IMR-90 (cell line): ENCODE measurements around the gene AADACL3. TPM values are rescaled to one million over a fixed set of nuclear protein-coding genes. Genes with fewer than 3 reads are reported as not detected.

Experiments used
- ATAC-seq: fragments of 200-7000 bp; cut with Tn5 transposase; 2 replicates; pipeline ENCODE4 v1.9.1; 2020; ENCODE audit warnings: low read depth, mild to moderate bottlenecking, moderate library complexity
- BruUV-seq: library from RNA; stranded (reverse); fragments of 400-500 nt; replicated peaks from 2 replicates; lab custom pipeline; 2021; lab: Mats Ljungman, UMichigan
- CTCF ChIA-PET: fragments of 300-600 bp; formaldehyde crosslinking; extraction: SDS; loops from one replicate; lab custom pipeline; 2021; ENCODE audit warnings: antibody characterized with exemption; lab: Yijun Ruan, JAX
- POLR2A ChIA-PET: fragments of 300-600 bp; sonication (Branson Sonifier 250); formaldehyde crosslinking; loops from one replicate; lab custom pipeline; 2022; ENCODE audit warnings: antibody characterized with exemption; ENCODE audit not compliant: unreplicated experiment; lab: Charles Lee
- DNase-seq: peaks from one replicate; pipeline ENCODE4 v3.0.0; 2013
- H2AFZ ChIP-seq: replicated peaks from 2 replicates; pipeline ENCODE3; 2013; ENCODE audit warnings: low read length, mild to moderate bottlenecking; ENCODE audit not compliant: poor library complexity
- H2AK5ac ChIP-seq: 2 replicates; pipeline ENCODE4 v1.6.1; 2013; ENCODE audit warnings: low read depth, low read length, inconsistent platforms
- H2AK9ac ChIP-seq: replicated peaks from 2 replicates; pipeline ENCODE3; 2013; ENCODE audit warnings: mild to moderate bottlenecking, low read depth, low read length, moderate library complexity; ENCODE audit not compliant: poor library complexity
- H2BK120ac ChIP-seq: 2 replicates; pipeline ENCODE4 v1.6.1; 2013; ENCODE audit warnings: low read depth, low read length, inconsistent platforms
- H2BK15ac ChIP-seq: 3 replicates; pipeline ENCODE4 v1.6.1; 2013; ENCODE audit warnings: low read depth, low read length, inconsistent platforms
- H2BK20ac ChIP-seq: 2 replicates; pipeline ENCODE4 v1.6.1; 2013; ENCODE audit warnings: low read depth, mild to moderate bottlenecking, inconsistent platforms, low read length, moderate library complexity
- H2BK5ac ChIP-seq: 2 replicates; pipeline ENCODE4 v1.6.1; 2013; ENCODE audit warnings: mild to moderate bottlenecking, low read depth, low read length, inconsistent platforms; ENCODE audit not compliant: poor library complexity, severe bottlenecking
- H3K14ac ChIP-seq: replicated peaks from 2 replicates; pipeline ENCODE4 v1.6.1; 2013; ENCODE audit warnings: low read depth, low read length, inconsistent platforms
- H3K18ac ChIP-seq: 2 replicates; pipeline ENCODE4 v1.6.1; 2013; ENCODE audit warnings: low read depth, low read length, control low read depth
- H3K23ac ChIP-seq: 2 replicates; pipeline ENCODE4 v1.6.1; 2013; ENCODE audit warnings: low read depth, low read length, inconsistent platforms
- H3K27ac ChIP-seq: 2 replicates; pipeline ENCODE4 v1.5.1; 2013; ENCODE audit warnings: mild to moderate bottlenecking, control low read depth, low read length; ENCODE audit not compliant: insufficient read depth
- H3K27me3 ChIP-seq: 2 replicates; pipeline ENCODE4 v1.6.1; 2013; ENCODE audit warnings: low read length; ENCODE audit not compliant: control insufficient read depth, insufficient read depth
- H3K36me3 ChIP-seq: 2 replicates; pipeline ENCODE4 v1.6.1; 2013; ENCODE audit warnings: low read length, mixed read lengths; ENCODE audit not compliant: control insufficient read depth, insufficient read depth
- H3K4ac ChIP-seq: 2 replicates; pipeline ENCODE4 v1.6.1; 2013; ENCODE audit warnings: low read depth, low read length, inconsistent platforms
- H3K4me1 ChIP-seq: 2 replicates; pipeline ENCODE4 v1.6.1; 2013; ENCODE audit warnings: low read length, mixed read lengths; ENCODE audit not compliant: control insufficient read depth, insufficient read depth
- H3K4me2 ChIP-seq: 2 replicates; pipeline ENCODE4 v1.6.1; 2013; ENCODE audit warnings: low read depth, mild to moderate bottlenecking, control low read depth, low read length, moderate library complexity
- H3K4me3 ChIP-seq: 2 replicates; pipeline ENCODE4 v1.5.1; 2013; ENCODE audit warnings: low read depth, mild to moderate bottlenecking, control low read depth, low read length, moderate library complexity; ENCODE audit not compliant: insufficient read depth
- H3K56ac ChIP-seq: 2 replicates; pipeline ENCODE4 v1.6.1; 2013; ENCODE audit warnings: low read length, inconsistent platforms; ENCODE audit not compliant: insufficient read depth; ENCODE audit errors: extremely low read depth
- H3K79me1 ChIP-seq, 2 experiments: 2 replicates each; pipeline ENCODE4 v1.6.1; 2013; ENCODE audit warnings: low read length in 2 of 2, inconsistent platforms in 1 of 2, low read depth in 1 of 2
- H3K9ac ChIP-seq: 2 replicates; pipeline ENCODE4 v1.6.1; 2013; ENCODE audit warnings: low read depth, low read length, control low read depth
- H3K9me1 ChIP-seq: 2 replicates; pipeline ENCODE4 v1.6.1; 2013; ENCODE audit warnings: low read length, inconsistent platforms; ENCODE audit not compliant: insufficient read depth
- H3K9me3 ChIP-seq: 2 replicates; pipeline ENCODE4 v1.6.1; 2013; ENCODE audit warnings: low read length; ENCODE audit not compliant: control insufficient read depth, insufficient read depth
- H4K20me1 ChIP-seq: 2 replicates; pipeline ENCODE4 v1.6.1; 2013; ENCODE audit warnings: low read length, inconsistent platforms; ENCODE audit not compliant: insufficient read depth
- H4K5ac ChIP-seq: 2 replicates; pipeline ENCODE4 v1.6.1; 2013; ENCODE audit warnings: mild to moderate bottlenecking, low read depth, low read length, control low read depth
- H4K8ac ChIP-seq, 2 experiments: 2 replicates each; pipeline ENCODE4 v1.6.1; 2013; ENCODE audit warnings: low read depth in 2 of 2, low read length in 2 of 2, control low read depth in 1 of 2, inconsistent platforms in 1 of 2
- H4K91ac ChIP-seq: 2 replicates; pipeline ENCODE4 v1.6.1; 2013; ENCODE audit warnings: low read depth, low read length, inconsistent platforms; ENCODE audit not compliant: insufficient read depth
- BHLHE40 ChIP-seq: fragments of 150-350 bp; IDR thresholded peaks from 2 replicates; pipeline ENCODE4 v1.6.1; 2016; ENCODE audit warnings: mild to moderate bottlenecking, low read depth, low read length
- CEBPB ChIP-seq: IDR thresholded peaks from 2 replicates; pipeline ENCODE4 v1.6.1; 2012; ENCODE audit warnings: low read depth, low read length, improper control_type of control experiment
- CHD1 ChIP-seq: IDR thresholded peaks from 2 replicates; pipeline ENCODE4 v1.6.1; 2012; ENCODE audit warnings: low read depth, low read length, improper control_type of control experiment
- FOS ChIP-seq: fragments of 150-350 bp; IDR thresholded peaks from 2 replicates; pipeline ENCODE4 v1.6.1; 2016; ENCODE audit warnings: low read depth, low read length
- MAFK ChIP-seq: IDR thresholded peaks from 2 replicates; pipeline ENCODE4 v1.6.1; 2012; ENCODE audit warnings: low read depth, low read length, improper control_type of control experiment
- MAZ ChIP-seq: IDR thresholded peaks from 2 replicates; pipeline ENCODE4 v1.6.1; 2012; ENCODE audit warnings: low read depth, mild to moderate bottlenecking, low read length, improper control_type of control experiment, moderate library complexity, borderline replicate concordance
- MXI1 ChIP-seq: IDR thresholded peaks from 2 replicates; pipeline ENCODE4 v1.6.1; 2012; ENCODE audit warnings: low read depth, mild to moderate bottlenecking, low read length, moderate library complexity, borderline replicate concordance
- NFE2L2 ChIP-seq: fragments of 150-350 bp; IDR thresholded peaks from 2 replicates; pipeline ENCODE4 v1.6.1; 2016; ENCODE audit warnings: low read depth, mild to moderate bottlenecking, low read length
- POLR2A ChIP-seq: IDR thresholded peaks from 2 replicates; pipeline ENCODE4 v1.6.1; 2012; ENCODE audit warnings: mild to moderate bottlenecking, low read depth, low read length
- RAD21 ChIP-seq: IDR thresholded peaks from 2 replicates; pipeline ENCODE4 v1.6.1; 2012; ENCODE audit warnings: low read length, improper control_type of control experiment
- RCOR1 ChIP-seq: IDR thresholded peaks from 2 replicates; pipeline ENCODE4 v1.6.1; 2012; ENCODE audit warnings: mild to moderate bottlenecking, low read length, improper control_type of control experiment; ENCODE audit not compliant: insufficient replicate concordance
- RFX5 ChIP-seq: IDR thresholded peaks from 2 replicates; pipeline ENCODE4 v1.8.0; 2012; ENCODE audit warnings: low read depth, mild to moderate bottlenecking, low read length, moderate library complexity
- SMC3 ChIP-seq: fragments of 150-350 bp; IDR thresholded peaks from 2 replicates; pipeline ENCODE4 v1.6.1; 2016; ENCODE audit warnings: low read depth, mild to moderate bottlenecking, antibody characterized with exemption, low read length, moderate library complexity
- WGBS, 2 experiments: methylation state at CpG; one replicate each; pipeline versions ENCODE4 v1.1.5 to v1.1.7; 2013; ENCODE audit warnings: missing lambda C conversion rate in 2 of 2; ENCODE audit not compliant: insufficient read length in 1 of 2; ENCODE audit errors: extremely low coverage in 2 of 2; 5-methylcytosine and 5-hydroxymethylcytosine counted together
- dilution Hi-C: fragments of 300-500 bp; cut with HindIII; formaldehyde crosslinking; loops from one replicate; pipeline ENCODE4 v1.14.3; 2018; ENCODE audit warnings: low sequenced_read_pairs; ENCODE audit not compliant: unreplicated experiment
- in situ Hi-C: fragments of 300-500 bp; cut with MboI; formaldehyde crosslinking; loops from 3 replicates; pipeline ENCODE4 v1.14.3; 2019; ENCODE audit warnings: low sequenced_read_pairs, inconsistent platforms, mixed read lengths
- intact Hi-C: fragments of 100-400 bp; cut with micrococcal nuclease; formaldehyde crosslinking; loops from 2 replicates; pipeline ENCODE4 v1.10.0; 2022
- polyA plus RNA-seq, 3 experiments: library from polyadenylated mRNA; depleted of rRNA; stranded (reverse); fragments of >200 nt; gene quantifications; 2 replicates each; pipeline ENCODE4 v1.2.3, GENCODE V29; 2012; ENCODE audit warnings: low replicate concordance in 1 of 3
- total RNA-seq: library from RNA; depleted of rRNA; stranded (reverse); fragments of >200 nt; gene quantifications from 2 replicates; pipeline ENCODE4 v1.2.3, GENCODE V29; 2012
- TF ChIP-seq, protein P1 (sequence below): fragments of 150-350 bp; IDR thresholded peaks from 2 replicates; pipeline ENCODE4 v1.6.1; 2017; ENCODE audit warnings: mild to moderate bottlenecking, antibody characterized with exemption, low read length, low read depth
- TF ChIP-seq, protein P2 (sequence below): conservative IDR thresholded peaks from 2 replicates; pipeline ENCODE4 v1.5.1; 2012; ENCODE audit warnings: mild to moderate bottlenecking, low read depth, low read length, improper control_type of control experiment
- TF ChIP-seq, protein P3 (sequence below): fragments of 150-350 bp; IDR thresholded peaks from 2 replicates; pipeline ENCODE4 v1.6.1; 2016; ENCODE audit warnings: low read depth, mild to moderate bottlenecking, low read length, moderate library complexity, borderline replicate concordance

AADACL3 gene
- total and polyA plus RNA-seq, 2 of the 4 experiments (the other 2 are of a cell fraction): not detected

DNA sequence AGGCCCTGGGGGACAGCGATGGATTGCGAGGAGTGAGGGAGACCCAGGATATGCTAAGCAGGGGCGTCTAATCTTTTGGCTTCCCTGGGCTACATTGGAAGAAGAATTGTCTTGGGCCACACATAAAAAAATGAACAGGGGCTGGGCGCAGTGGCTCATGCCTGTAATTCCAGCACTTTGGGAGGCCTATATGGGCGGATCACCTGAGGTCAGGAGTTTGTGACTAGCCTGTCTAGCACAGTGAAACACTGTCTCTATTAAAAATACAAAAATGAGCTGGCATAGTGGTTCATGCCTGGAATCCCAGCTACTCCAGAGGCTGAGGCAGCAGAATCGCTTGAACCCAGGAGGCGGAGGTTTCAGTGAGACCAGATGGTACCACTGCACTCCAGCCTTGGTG lies 46.9 kb downstream of the AADACL3 start:
- H3K9me1 ChIP-seq: no peaks in the 10 kb centered on the region
- intact Hi-C loops: no loop called here
- no peak overlapping the region for H3K14ac ChIP-seq
- H2BK120ac ChIP-seq: no peak overlapping the region
- no peak overlapping the region for H3K9ac ChIP-seq
- H3K23ac ChIP-seq: no peak overlapping the region
- H4K91ac ChIP-seq: no peak overlapping the region
- no peak overlapping the region for H2BK15ac ChIP-seq
- H4K8ac ChIP-seq: no peak overlapping the region
- in situ Hi-C loops: no loop called here
- TF ChIP-seq CHD1 (no peak), FOS (no peak), POLR2A (no peak), RCOR1 (no peak), NFE2L2 (no peak), CEBPB (no peak), SMC3 (no peak), RFX5 (no peak), MAFK (no peak), MAZ (no peak), RAD21 (no peak), MXI1 (no peak), BHLHE40 (no peak)
- TF ChIP-seq, protein P1, sequence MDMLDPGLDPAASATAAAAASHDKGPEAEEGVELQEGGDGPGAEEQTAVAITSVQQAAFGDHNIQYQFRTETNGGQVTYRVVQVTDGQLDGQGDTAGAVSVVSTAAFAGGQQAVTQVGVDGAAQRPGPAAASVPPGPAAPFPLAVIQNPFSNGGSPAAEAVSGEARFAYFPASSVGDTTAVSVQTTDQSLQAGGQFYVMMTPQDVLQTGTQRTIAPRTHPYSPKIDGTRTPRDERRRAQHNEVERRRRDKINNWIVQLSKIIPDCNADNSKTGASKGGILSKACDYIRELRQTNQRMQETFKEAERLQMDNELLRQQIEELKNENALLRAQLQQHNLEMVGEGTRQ: no peak
- TF ChIP-seq, protein P2, sequence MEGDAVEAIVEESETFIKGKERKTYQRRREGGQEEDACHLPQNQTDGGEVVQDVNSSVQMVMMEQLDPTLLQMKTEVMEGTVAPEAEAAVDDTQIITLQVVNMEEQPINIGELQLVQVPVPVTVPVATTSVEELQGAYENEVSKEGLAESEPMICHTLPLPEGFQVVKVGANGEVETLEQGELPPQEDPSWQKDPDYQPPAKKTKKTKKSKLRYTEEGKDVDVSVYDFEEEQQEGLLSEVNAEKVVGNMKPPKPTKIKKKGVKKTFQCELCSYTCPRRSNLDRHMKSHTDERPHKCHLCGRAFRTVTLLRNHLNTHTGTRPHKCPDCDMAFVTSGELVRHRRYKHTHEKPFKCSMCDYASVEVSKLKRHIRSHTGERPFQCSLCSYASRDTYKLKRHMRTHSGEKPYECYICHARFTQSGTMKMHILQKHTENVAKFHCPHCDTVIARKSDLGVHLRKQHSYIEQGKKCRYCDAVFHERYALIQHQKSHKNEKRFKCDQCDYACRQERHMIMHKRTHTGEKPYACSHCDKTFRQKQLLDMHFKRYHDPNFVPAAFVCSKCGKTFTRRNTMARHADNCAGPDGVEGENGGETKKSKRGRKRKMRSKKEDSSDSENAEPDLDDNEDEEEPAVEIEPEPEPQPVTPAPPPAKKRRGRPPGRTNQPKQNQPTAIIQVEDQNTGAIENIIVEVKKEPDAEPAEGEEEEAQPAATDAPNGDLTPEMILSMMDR: no peak
- TF ChIP-seq, protein P3, sequence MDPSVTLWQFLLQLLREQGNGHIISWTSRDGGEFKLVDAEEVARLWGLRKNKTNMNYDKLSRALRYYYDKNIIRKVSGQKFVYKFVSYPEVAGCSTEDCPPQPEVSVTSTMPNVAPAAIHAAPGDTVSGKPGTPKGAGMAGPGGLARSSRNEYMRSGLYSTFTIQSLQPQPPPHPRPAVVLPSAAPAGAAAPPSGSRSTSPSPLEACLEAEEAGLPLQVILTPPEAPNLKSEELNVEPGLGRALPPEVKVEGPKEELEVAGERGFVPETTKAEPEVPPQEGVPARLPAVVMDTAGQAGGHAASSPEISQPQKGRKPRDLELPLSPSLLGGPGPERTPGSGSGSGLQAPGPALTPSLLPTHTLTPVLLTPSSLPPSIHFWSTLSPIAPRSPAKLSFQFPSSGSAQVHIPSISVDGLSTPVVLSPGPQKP: no peak
- peaks cover 23% of the 10 kb centered on the region for H3K9me3 ChIP-seq
- no peaks in the 10 kb centered on the region for H3K36me3 ChIP-seq
- no peak overlapping the region for H2BK5ac ChIP-seq
- H2BK20ac ChIP-seq: no peak overlapping the region
- no peaks in the 10 kb centered on the region for H4K20me1 ChIP-seq
- dilution Hi-C loops: no loop called here
- ATAC-seq (no peak), DNase-seq (no peak)
- 48% methylated on average over 3 of the region's 7 CpGs; no CpG with 5 or more reads in 1 of the 2 experiments for WGBS, 2 experiments
- no peaks in the 10 kb centered on the region for H3K4me1 ChIP-seq
- no peak overlapping the region for H3K4me3 ChIP-seq
- no peak overlapping the region for H4K5ac ChIP-seq
- H3K27ac ChIP-seq: no peak overlapping the region
- ChIA-PET CTCF (interaction anchor here (0.8 kb wide), 1 partner anchor 8 kb away, joined by 3 read pairs; no protein-coding TSS in a partner anchor), POLR2A (no interaction called here)
- H3K79me1 ChIP-seq: no peaks in the 10 kb centered on the region
- no peak overlapping the region for H2AFZ ChIP-seq
- no peak overlapping the region for H2AK9ac ChIP-seq
- no peaks in the 10 kb centered on the region for H3K27me3 ChIP-seq
- H3K56ac ChIP-seq: no peak overlapping the region
- no peak overlapping the region for H3K4ac ChIP-seq
- no peak overlapping the region for H2AK5ac ChIP-seq
- H3K18ac ChIP-seq: no peak overlapping the region
- no peak overlapping the region for H3K4me2 ChIP-seq
- BruUV-seq: no TSS peak
